Body of pancreas (tissue), 4 donors: Measurements from ENCODE around the gene ZEB2. TPM values are rescaled to one million over a fixed set of nuclear protein-coding genes. Genes with fewer than 3 reads are reported as not detected.

ENCODE experiments used
- ATAC-seq: fragments of 150-250 bp; one replicate; pipeline ENCODE4 v1.9.1; 2016
- DNase-seq, 4 donors: peaks; one replicate each; pipeline ENCODE4 v3.0.0-alpha.2; 2019
- H3K27ac ChIP-seq, 4 donors: fragments of 200-600 bp; sonication (generic); 1 replicate in 3 of 4; 2 replicates in 1 of 4; pipeline versions ENCODE4 v1.5.1 to v1.6.1; 2016 to 2019; ENCODE audit warnings: mild to moderate bottlenecking in 1 of 4, mixed read lengths in 1 of 4, moderate library complexity in 1 of 4
- H3K27me3 ChIP-seq, 2 donors: fragments of 200-600 bp; sonication (generic); one replicate each; pipeline ENCODE4 v1.6.0; 2016; ENCODE audit warnings: mild to moderate bottlenecking in 1 of 2
- H3K36me3 ChIP-seq, 2 donors: fragments of 200-600 bp; sonication (generic); replicated peaks in 1 of 2; 2 replicates each; pipeline ENCODE4 v1.5.1; 2016; ENCODE audit warnings: low read depth in 2 of 2; ENCODE audit not compliant: insufficient read depth in 1 of 2
- H3K4me1 ChIP-seq: fragments of 200-600 bp; sonication (generic); one replicate; pipeline ENCODE4 v1.6.0; 2016
- H3K4me3 ChIP-seq, 2 donors: fragments of 200-600 bp; sonication (generic); 1 replicate in 1 of 2; 2 replicates in 1 of 2; pipeline ENCODE4 v1.5.1; 2016 to 2019
- H3K9me3 ChIP-seq, 3 donors: fragments of 200-600 bp; sonication (generic); 1 replicate in 2 of 3; 2 replicates in 1 of 3; pipeline ENCODE4 v1.5.1; 2016
- CTCF ChIP-seq, 7 experiments: fragments of 450-650 bp in 4 of 7; fragments of 200-600 bp in 3 of 7; sonication (generic) in 3 of 7; IDR thresholded peaks; one replicate each; pipeline ENCODE4 v1.5.1; 2016 to 2019; ENCODE audit warnings: antibody characterized with exemption in 7 of 7
- POLR2A ChIP-seq, 3 donors: fragments of 450-650 bp; IDR thresholded peaks; one replicate each; pipeline ENCODE4 v1.6.1; 2016; ENCODE audit warnings: antibody characterized with exemption in 3 of 3, mild to moderate bottlenecking in 2 of 3
- WGBS, 2 donors: methylation state at CpG; one replicate each; pipeline ENCODE4 v1.1.5; 2017; 5-methylcytosine and 5-hydroxymethylcytosine counted together
- intact Hi-C: fragments of 100-400 bp; cut with DNase I; formaldehyde crosslinking; loops from one replicate; pipeline ENCODE4 v1.15.1; 2023
- total RNA-seq, 2 donors: library from RNA; depleted of rRNA; stranded (reverse); fragments of >200 nt; gene quantifications; one replicate each; pipeline ENCODE4 v1.1.0, GENCODE V29; 2016

ZEB2 gene
- total RNA-seq, 2 donors from 2014 or later = 18.5 to 24.6 TPM

GRCh38 chr2:144381716-144382115 lies 138.2 kb downstream of the ZEB2 start:
- DNase-seq = no peak
- ATAC-seq = no peak
- 55 to 76% methylated on average over 2 of the region's 2 CpGs for WGBS, 2 donors
- no peak overlapping the region for H3K4me3 ChIP-seq
- H3K9me3 ChIP-seq = no peaks in the 10 kb centered on the region
- intact Hi-C loops = no loop called here
- no peaks in the 10 kb centered on the region for H3K4me1 ChIP-seq
- no peak overlapping the region for H3K27ac ChIP-seq
- TF ChIP-seq CTCF (IDR thresholded peaks at IDR 0.05) (no peak), POLR2A (IDR thresholded peaks at IDR 0.05) (no peak)
- H3K27me3 ChIP-seq = no peaks in the 10 kb centered on the region
- H3K36me3 ChIP-seq = no peaks in the 10 kb centered on the region

- WGBS, 2 donors = 44 to 54% methylated on average over 11 of the region's 11 CpGs
- no peak for ATAC-seq
- H3K9me3 ChIP-seq = no peaks in the 10 kb centered on the region
- no peaks in the 10 kb centered on the region for H3K27me3 ChIP-seq
- no peak for DNase-seq
- H3K27ac ChIP-seq = no peak overlapping the region
- no peak for TF ChIP-seq POLR2A (IDR thresholded peaks at IDR 0.05)
- TF ChIP-seq CTCF (IDR thresholded peaks at IDR 0.05) = no peak
- H3K4me1 ChIP-seq = no peaks in the 10 kb centered on the region
- no peaks in the 10 kb centered on the region for H3K36me3 ChIP-seq
- no peak overlapping the region for H3K4me3 ChIP-seq
- intact Hi-C loops = no loop called here
Observed at GRCh38 chr2:144379851-144380311, 140.0 kb downstream of the ZEB2 start.

GRCh38 chr2:144378551-144378950 lies 141.4 kb downstream of the ZEB2 start:
- TF ChIP-seq CTCF (IDR thresholded peaks at IDR 0.05) (no peak), POLR2A (IDR thresholded peaks at IDR 0.05) (no peak)
- Histone ChIP-seq H3K27ac (no peak overlapping the region), H3K9me3 (no peaks in the 10 kb centered on the region), H3K4me1 (no peaks in the 10 kb centered on the region), H3K27me3 (no peaks in the 10 kb centered on the region), H3K4me3 (no peak overlapping the region), H3K36me3 (no peaks in the 10 kb centered on the region)
- 79 to 81% methylated on average over 5 of the region's 5 CpGs for WGBS, 2 donors
- intact Hi-C loops = no loop called here
- no peak for DNase-seq
- no peak for ATAC-seq

GRCh38 chr2:144377914-144378313 lies 142.0 kb downstream of the ZEB2 start:
- ATAC-seq (no peak), DNase-seq (no peak)
- H3K4me1 ChIP-seq = no peaks in the 10 kb centered on the region
- TF ChIP-seq CTCF (IDR thresholded peaks at IDR 0.05) = no peak
- no peaks in the 10 kb centered on the region for H3K27me3 ChIP-seq
- H3K4me3 ChIP-seq = no peak overlapping the region
- H3K27ac ChIP-seq = no peak overlapping the region
- intact Hi-C loops = no loop called here
- H3K36me3 ChIP-seq = no peaks in the 10 kb centered on the region
- 57 to 60% methylated on average over 2 of the region's 2 CpGs for WGBS, 2 donors
- no peaks in the 10 kb centered on the region for H3K9me3 ChIP-seq

- no peaks in the 10 kb centered on the region for H3K27me3 ChIP-seq
- no peak overlapping the region for H3K4me3 ChIP-seq
- no peak overlapping the region for H3K27ac ChIP-seq
- TF ChIP-seq POLR2A (IDR thresholded peaks at IDR 0.05) (no peak), CTCF (IDR thresholded peaks at IDR 0.05) (no peak)
- H3K36me3 ChIP-seq = no peaks in the 10 kb centered on the region
- DNase-seq (no peak), ATAC-seq (no peak)
- intact Hi-C loops = no loop called here
- WGBS, 2 donors = 81 to 84% methylated on average over 2 of the region's 2 CpGs
- H3K9me3 ChIP-seq = no peaks in the 10 kb centered on the region
- no peaks in the 10 kb centered on the region for H3K4me1 ChIP-seq
Observed at GRCh38 chr2:144376926-144377325, 143.0 kb downstream of the ZEB2 start.
